H1 (cell line): ENCODE results near the gene CENPF. TPM values are rescaled to one million over a fixed set of nuclear protein-coding genes. Genes with fewer than 3 reads are reported as not detected.

Source experiments
- CTCF ChIA-PET: fragments of 300-600 bp; sonication (Branson Sonifier 250); formaldehyde crosslinking; loops from one replicate; lab custom pipeline; 2021; ENCODE audit not compliant: partially characterized antibody; lab: Charles Lee
- POLR2A ChIA-PET: fragments of 300-600 bp; sonication (Branson Sonifier 250); formaldehyde crosslinking; loops from one replicate; lab custom pipeline; 2021; ENCODE audit warnings: inconsistent platforms; ENCODE audit not compliant: partially characterized antibody; lab: Charles Lee
- DNase-seq, 2 experiments: peaks; one replicate each; pipeline versions ENCODE4 v3.0.0 to v3.0.0-alpha.2; 2010 to 2022; ENCODE audit warnings: low spot score in 2 of 2, low read depth in 1 of 2, mixed read lengths in 1 of 2
- FAIRE-seq: peaks from 2 replicates; lab custom pipeline; 2011; peaks lifted over from hg19 to GRCh38; lab: Jason Lieb, UNC
- H2AFZ ChIP-seq: 2 replicates; pipeline ENCODE4 v1.8.1; 2012; ENCODE audit warnings: low read length, inconsistent platforms
- H2AK5ac ChIP-seq: 2 replicates; pipeline ENCODE4 v1.6.1; 2013; ENCODE audit warnings: low read depth, low read length
- H2BK120ac ChIP-seq: replicated peaks from 2 replicates; pipeline ENCODE3; 2013; ENCODE audit warnings: low read depth, low read length, inconsistent platforms
- H2BK12ac ChIP-seq: 2 replicates; pipeline ENCODE4 v1.6.1; 2013; ENCODE audit warnings: low read depth, low read length
- H2BK15ac ChIP-seq: 2 replicates; pipeline ENCODE4 v1.6.1; 2013; ENCODE audit warnings: low read length
- H2BK20ac ChIP-seq: 2 replicates; pipeline ENCODE4 v1.6.1; 2013; ENCODE audit warnings: low read length
- H2BK5ac ChIP-seq: 2 replicates; pipeline ENCODE4 v1.6.1; 2013; ENCODE audit warnings: low read depth, low read length
- H3K14ac ChIP-seq: 2 replicates; pipeline ENCODE4 v1.6.1; 2013; ENCODE audit warnings: inconsistent platforms; ENCODE audit not compliant: insufficient read length
- H3K18ac ChIP-seq: 2 replicates; pipeline ENCODE4 v1.6.1; 2013; ENCODE audit warnings: low read length; ENCODE audit errors: extremely low read depth
- H3K23ac ChIP-seq: 2 replicates; pipeline ENCODE4 v1.6.1; 2013; ENCODE audit warnings: inconsistent platforms; ENCODE audit not compliant: insufficient read length
- H3K23me2 ChIP-seq: 2 replicates; pipeline ENCODE4 v1.6.1; 2013; ENCODE audit warnings: low read depth, low read length
- H3K27ac ChIP-seq: 2 replicates; pipeline ENCODE4 v1.6.1; 2011; ENCODE audit warnings: low read depth, low read length, inconsistent platforms
- H3K27me3 ChIP-seq, 4 experiments: replicated peaks in 1 of 4; 1 replicate in 1 of 4; 2 replicates in 3 of 4; pipeline versions ENCODE4 v1.6.1 to v1.8.1; 2011 to 2013; ENCODE audit warnings: low read length in 3 of 4, mild to moderate bottlenecking in 3 of 4, inconsistent platforms in 2 of 4, mixed read lengths in 2 of 4, moderate library complexity in 1 of 4; ENCODE audit not compliant: control insufficient read depth in 3 of 4, insufficient read depth in 3 of 4; ENCODE audit errors: extremely low read depth in 1 of 4
- H3K36me3 ChIP-seq, 4 experiments: 2 replicates each; pipeline versions ENCODE4 v1.6.1 to v1.8.1; 2011 to 2013; ENCODE audit warnings: mild to moderate bottlenecking in 4 of 4, low read length in 3 of 4, moderate library complexity in 2 of 4, control low read depth in 1 of 4, inconsistent platforms in 1 of 4; ENCODE audit not compliant: insufficient read depth in 4 of 4, control insufficient read depth in 2 of 4
- H3K4ac ChIP-seq: replicated peaks from 2 replicates; pipeline ENCODE3; 2013; ENCODE audit warnings: low read length, low read depth, mixed read lengths, inconsistent platforms; ENCODE audit not compliant: insufficient read length
- H3K4me1 ChIP-seq, 4 experiments: replicated peaks in 1 of 4; 1 replicate in 1 of 4; 2 replicates in 3 of 4; pipeline versions ENCODE4 v1.6.1 to v1.8.1; 2011 to 2013; ENCODE audit warnings: low read length in 3 of 4, inconsistent platforms in 2 of 4, mixed read lengths in 1 of 4; ENCODE audit not compliant: insufficient read depth in 4 of 4, control insufficient read depth in 3 of 4
- H3K4me2 ChIP-seq, 2 experiments: 2 replicates each; pipeline versions ENCODE4 v1.6.1 to v1.8.1; 2011 to 2013; ENCODE audit warnings: low read depth in 2 of 2, low read length in 2 of 2, control low read depth in 1 of 2, inconsistent platforms in 1 of 2, mild to moderate bottlenecking in 1 of 2; ENCODE audit not compliant: insufficient read depth in 1 of 2
- H3K4me3 ChIP-seq, 4 experiments: fragments of 200-600, 300-600 bp in 1 of 4; sonication (generic), shearing (Covaris generic), sonication (Bioruptor Twin) in 1 of 4; 2 replicates each; pipeline versions ENCODE4 v1.5.1 to v1.8.1; 2011 to 2016; ENCODE audit warnings: low read length in 4 of 4, low read depth in 3 of 4, control low read depth in 2 of 4, inconsistent platforms in 2 of 4, mild to moderate bottlenecking in 2 of 4, mixed read lengths in 1 of 4, moderate library complexity in 1 of 4; ENCODE audit not compliant: insufficient read depth in 2 of 4; ENCODE audit errors: extremely low read depth in 1 of 4
- H3K56ac ChIP-seq: replicated peaks from 2 replicates; pipeline ENCODE3; 2013; ENCODE audit warnings: low read depth, mild to moderate bottlenecking, mixed read lengths, low read length, inconsistent platforms; ENCODE audit not compliant: insufficient read length
- H3K79me1 ChIP-seq: 2 replicates; pipeline ENCODE4 v1.6.1; 2013; ENCODE audit warnings: low read depth, low read length, control low read depth
- H3K79me2 ChIP-seq, 2 experiments: 2 replicates each; pipeline versions ENCODE4 v1.6.1 to v1.8.1; 2012 to 2013; ENCODE audit warnings: low read length in 2 of 2, mild to moderate bottlenecking in 2 of 2, inconsistent platforms in 1 of 2; ENCODE audit not compliant: insufficient read depth in 2 of 2, control insufficient read depth in 1 of 2
- H3K9ac ChIP-seq, 4 experiments: replicated peaks in 1 of 4; 1 replicate in 1 of 4; 2 replicates in 3 of 4; pipeline versions ENCODE4 v1.6.1 to v1.8.1; 2011 to 2013; ENCODE audit warnings: low read depth in 3 of 4, low read length in 3 of 4, control low read depth in 2 of 4, mild to moderate bottlenecking in 2 of 4, moderate library complexity in 2 of 4, inconsistent platforms in 1 of 4; ENCODE audit errors: extremely low read depth in 1 of 4
- H3K9me3 ChIP-seq, 2 experiments: 2 replicates each; pipeline versions ENCODE4 v1.6.1 to v1.8.1; 2012 to 2013; ENCODE audit warnings: mild to moderate bottlenecking in 2 of 2, moderate library complexity in 2 of 2, control low read depth in 1 of 2, inconsistent platforms in 1 of 2, low read depth in 1 of 2, low read length in 1 of 2, mixed read lengths in 1 of 2; ENCODE audit not compliant: insufficient read depth in 2 of 2
- H4K20me1 ChIP-seq, 2 experiments: replicated peaks in 1 of 2; 2 replicates each; pipeline versions ENCODE3 to v1.8.1; 2011 to 2013; ENCODE audit warnings: inconsistent platforms in 2 of 2, low read length in 2 of 2, mild to moderate bottlenecking in 1 of 2; ENCODE audit not compliant: insufficient read depth in 2 of 2, control insufficient read depth in 1 of 2
- H4K5ac ChIP-seq: 2 replicates; pipeline ENCODE4 v1.6.1; 2013; ENCODE audit warnings: low read length, low read depth, mixed read lengths, inconsistent platforms; ENCODE audit not compliant: insufficient read length
- H4K8ac ChIP-seq: 2 replicates; pipeline ENCODE4 v1.8.0; 2013; ENCODE audit warnings: mild to moderate bottlenecking, moderate library complexity, low read length, inconsistent platforms; ENCODE audit not compliant: insufficient read depth; ENCODE audit errors: extremely low read depth
- H4K91ac ChIP-seq: replicated peaks from 2 replicates; pipeline ENCODE3; 2013; ENCODE audit warnings: low read length, mixed read lengths, inconsistent platforms; ENCODE audit not compliant: insufficient read length
- CHD1 ChIP-seq: IDR thresholded peaks from 2 replicates; pipeline ENCODE4 v1.6.1; 2012; ENCODE audit warnings: low read depth, low read length, improper control_type of control experiment
- CHD2 ChIP-seq: IDR thresholded peaks from 2 replicates; pipeline ENCODE4 v1.6.1; 2012; ENCODE audit warnings: low read length, improper control_type of control experiment
- E2F6 ChIP-seq: IDR thresholded peaks from 2 replicates; pipeline ENCODE4 v1.6.1; 2012; ENCODE audit warnings: inconsistent platforms
- POLR2A ChIP-seq, 2 experiments: IDR thresholded peaks; 1 replicate in 1 of 2; 2 replicates in 1 of 2; pipeline ENCODE4 v1.6.1; 2011; ENCODE audit warnings: low read depth in 2 of 2, low read length in 2 of 2, mild to moderate bottlenecking in 2 of 2; ENCODE audit errors: control extremely low read depth in 1 of 2
- POU5F1 ChIP-seq: IDR thresholded peaks from 2 replicates; pipeline ENCODE4 v1.6.1; 2011; ENCODE audit warnings: low read depth, mild to moderate bottlenecking, low read length, moderate library complexity
- SIX5 ChIP-seq: IDR thresholded peaks from 2 replicates; pipeline ENCODE4 v1.6.1; 2011; ENCODE audit warnings: mild to moderate bottlenecking, low read depth, low read length
- SRF ChIP-seq: IDR thresholded peaks from 2 replicates; pipeline ENCODE4 v1.6.1; 2011; ENCODE audit warnings: mild to moderate bottlenecking, low read depth, low read length, moderate library complexity
- WGBS, 2 experiments: shearing (Covaris generic) in 1 of 2; methylation state at CpG; one replicate each; pipeline versions ENCODE4 v1.1.6 to v1.1.7; 2013 to 2015; ENCODE audit warnings: low lambda C conversion rate in 2 of 2, mixed read lengths in 2 of 2, inconsistent platforms in 1 of 2, low coverage in 1 of 2, missing lambda C conversion rate in 1 of 2; ENCODE audit not compliant: insufficient replicate concordance in 2 of 2, insufficient coverage in 1 of 2, insufficient read length in 1 of 2; ENCODE audit errors: extremely low coverage in 1 of 2, missing lambda C conversion rate in 1 of 2; 5-methylcytosine and 5-hydroxymethylcytosine counted together
- polyA plus RNA-seq, 7 experiments: library from polyadenylated mRNA; depleted of rRNA in 3 of 7; stranded (reverse) in 5 of 7; unstranded in 2 of 7; fragments of >200 nt in 5 of 7; fragments of 200-250 nt in 2 of 7; gene quantifications; 1 replicate in 5 of 7; 2 replicates in 1 of 7; 4 replicates in 1 of 7; pipeline versions ENCODE4 v1.2.1 to v1.2.3, GENCODE V29; 2011 to 2013; ENCODE audit warnings: missing spikeins in 2 of 7, mixed read lengths in 2 of 7
- total RNA-seq: library from RNA; stranded (reverse); fragmentation: NEBNext Ultra II Directional; extraction: Animal tissue kit (Norgen Biotek cat#: 25700); gene quantifications from 2 replicates; pipeline ENCODE4 v1.2.1, GENCODE V29; 2021
- TF ChIP-seq, protein P1 (sequence below): IDR thresholded peaks from 2 replicates; pipeline ENCODE4 v1.6.1; 2012; ENCODE audit warnings: low read length, inconsistent platforms
- TF ChIP-seq, protein P2 (sequence below), 3 experiments: IDR thresholded peaks; 1 replicate in 2 of 3; 2 replicates in 1 of 3; pipeline versions ENCODE4 v1.5.1 to v1.6.1; 2011; ENCODE audit warnings: low read length in 3 of 3, mild to moderate bottlenecking in 3 of 3, inconsistent platforms in 2 of 3, low read depth in 1 of 3, moderate library complexity in 1 of 3; ENCODE audit not compliant: insufficient read depth in 1 of 3; ENCODE audit errors: control extremely low read depth in 1 of 3

The CENPF gene
- total and polyA plus RNA-seq, 2 of the 8 experiments (the other 6 are each of a cell fraction or from before 2014, with no cell fraction given): 13.7 to 170 TPM

DNA sequence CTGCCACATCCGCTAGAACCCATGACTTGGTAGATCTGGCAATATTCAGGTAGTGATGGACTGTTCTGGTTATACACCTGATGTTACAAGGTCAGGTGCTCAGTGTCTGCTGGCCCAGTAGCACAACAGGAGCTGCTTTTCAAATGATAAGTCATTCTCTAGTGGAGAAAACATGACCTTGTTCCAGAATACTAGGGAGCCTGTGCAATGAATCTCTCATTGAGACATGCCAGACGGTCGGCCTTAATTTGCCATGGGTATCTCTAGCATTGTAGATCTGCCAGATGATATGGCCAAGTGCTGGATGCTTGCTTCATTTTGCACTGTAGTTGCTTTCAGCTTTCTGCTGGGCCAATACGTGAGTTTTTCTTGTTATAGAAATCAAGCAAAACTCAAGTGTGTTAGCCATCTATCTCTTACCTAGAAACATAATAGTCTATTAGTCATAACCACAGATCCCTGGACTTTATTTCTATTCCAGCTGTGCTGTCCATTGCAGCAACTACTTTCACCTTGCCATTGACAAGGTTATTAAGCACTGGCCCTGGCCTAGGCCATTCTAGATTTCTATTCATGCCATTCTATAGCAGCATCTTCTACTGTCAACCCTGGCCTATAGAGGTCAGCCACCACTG is 13.9 kb upstream of the CENPF start:
- no peak overlapping the region for H4K8ac ChIP-seq
- no peak overlapping the region for H3K18ac ChIP-seq
- ChIA-PET POLR2A (interaction anchor here (0.8 kb wide), 1 partner anchor 369 kb away, joined by 4 read pairs; no protein-coding TSS in a partner anchor), CTCF (interaction anchor here (0.6 to 18.8 kb wide), 8 partner anchors 34 to 328 kb away, joined by 3 to 445 read pairs (median 6); partner anchors contain the start of gene PTPN14)
- H3K4me3 ChIP-seq: no peak overlapping the region
- no peak overlapping the region for H3K23ac ChIP-seq
- H3K56ac ChIP-seq: no peak overlapping the region
- H3K9ac ChIP-seq: no peak overlapping the region
- no peaks in the 10 kb centered on the region for H4K20me1 ChIP-seq
- no peaks in the 10 kb centered on the region for H3K9me3 ChIP-seq
- no peak overlapping the region for H2AK5ac ChIP-seq
- WGBS, 2 experiments: 93% methylated on average over 4 of the region's 4 CpGs; no CpG with 5 or more reads in 1 of the 2 experiments
- no peaks in the 10 kb centered on the region for H3K27me3 ChIP-seq
- no peak overlapping the region for H2BK15ac ChIP-seq
- H3K23me2 ChIP-seq: no peaks in the 10 kb centered on the region
- H3K4me1 ChIP-seq: no peaks in the 10 kb centered on the region
- H3K4ac ChIP-seq: no peak overlapping the region
- H3K27ac ChIP-seq: no peak overlapping the region
- H4K91ac ChIP-seq: no peak overlapping the region
- no peak overlapping the region for H3K4me2 ChIP-seq
- H4K5ac ChIP-seq: no peak overlapping the region
- H2BK20ac ChIP-seq: no peak overlapping the region
- H3K79me2 ChIP-seq: no peaks in the 10 kb centered on the region
- no peak overlapping the region for H2BK120ac ChIP-seq
- H2BK5ac ChIP-seq: no peak overlapping the region
- DNase-seq (no peak), FAIRE-seq (no peak)
- H3K14ac ChIP-seq: no peak overlapping the region
- H3K79me1 ChIP-seq: no peaks in the 10 kb centered on the region
- no peak overlapping the region for H2AFZ ChIP-seq
- H3K36me3 ChIP-seq: no peaks in the 10 kb centered on the region
- no peak overlapping the region for H2BK12ac ChIP-seq
- TF ChIP-seq CHD1 (no peak), SRF (no peak), E2F6 (no peak), CHD2 (no peak), POU5F1 (no peak), SIX5 (no peak), POLR2A (IDR thresholded peaks at IDR 0.05; ENCODE audit: control extremely low read depth in 1 of 2, low read depth in 2 of 2, low read length in 2 of 2) (no peak)
- TF ChIP-seq, protein P1, sequence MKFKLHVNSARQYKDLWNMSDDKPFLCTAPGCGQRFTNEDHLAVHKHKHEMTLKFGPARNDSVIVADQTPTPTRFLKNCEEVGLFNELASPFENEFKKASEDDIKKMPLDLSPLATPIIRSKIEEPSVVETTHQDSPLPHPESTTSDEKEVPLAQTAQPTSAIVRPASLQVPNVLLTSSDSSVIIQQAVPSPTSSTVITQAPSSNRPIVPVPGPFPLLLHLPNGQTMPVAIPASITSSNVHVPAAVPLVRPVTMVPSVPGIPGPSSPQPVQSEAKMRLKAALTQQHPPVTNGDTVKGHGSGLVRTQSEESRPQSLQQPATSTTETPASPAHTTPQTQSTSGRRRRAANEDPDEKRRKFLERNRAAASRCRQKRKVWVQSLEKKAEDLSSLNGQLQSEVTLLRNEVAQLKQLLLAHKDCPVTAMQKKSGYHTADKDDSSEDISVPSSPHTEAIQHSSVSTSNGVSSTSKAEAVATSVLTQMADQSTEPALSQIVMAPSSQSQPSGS: no peak
- TF ChIP-seq, protein P2, sequence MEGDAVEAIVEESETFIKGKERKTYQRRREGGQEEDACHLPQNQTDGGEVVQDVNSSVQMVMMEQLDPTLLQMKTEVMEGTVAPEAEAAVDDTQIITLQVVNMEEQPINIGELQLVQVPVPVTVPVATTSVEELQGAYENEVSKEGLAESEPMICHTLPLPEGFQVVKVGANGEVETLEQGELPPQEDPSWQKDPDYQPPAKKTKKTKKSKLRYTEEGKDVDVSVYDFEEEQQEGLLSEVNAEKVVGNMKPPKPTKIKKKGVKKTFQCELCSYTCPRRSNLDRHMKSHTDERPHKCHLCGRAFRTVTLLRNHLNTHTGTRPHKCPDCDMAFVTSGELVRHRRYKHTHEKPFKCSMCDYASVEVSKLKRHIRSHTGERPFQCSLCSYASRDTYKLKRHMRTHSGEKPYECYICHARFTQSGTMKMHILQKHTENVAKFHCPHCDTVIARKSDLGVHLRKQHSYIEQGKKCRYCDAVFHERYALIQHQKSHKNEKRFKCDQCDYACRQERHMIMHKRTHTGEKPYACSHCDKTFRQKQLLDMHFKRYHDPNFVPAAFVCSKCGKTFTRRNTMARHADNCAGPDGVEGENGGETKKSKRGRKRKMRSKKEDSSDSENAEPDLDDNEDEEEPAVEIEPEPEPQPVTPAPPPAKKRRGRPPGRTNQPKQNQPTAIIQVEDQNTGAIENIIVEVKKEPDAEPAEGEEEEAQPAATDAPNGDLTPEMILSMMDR (IDR thresholded peaks at IDR 0.05; ENCODE audit: control extremely low read depth in 1 of 3, insufficient read depth in 1 of 3, low read depth in 1 of 3, low read length in 3 of 3): no peak
